ENCODE results near the gene LDLRAD4.

LDLRAD4 gene

DNA sequence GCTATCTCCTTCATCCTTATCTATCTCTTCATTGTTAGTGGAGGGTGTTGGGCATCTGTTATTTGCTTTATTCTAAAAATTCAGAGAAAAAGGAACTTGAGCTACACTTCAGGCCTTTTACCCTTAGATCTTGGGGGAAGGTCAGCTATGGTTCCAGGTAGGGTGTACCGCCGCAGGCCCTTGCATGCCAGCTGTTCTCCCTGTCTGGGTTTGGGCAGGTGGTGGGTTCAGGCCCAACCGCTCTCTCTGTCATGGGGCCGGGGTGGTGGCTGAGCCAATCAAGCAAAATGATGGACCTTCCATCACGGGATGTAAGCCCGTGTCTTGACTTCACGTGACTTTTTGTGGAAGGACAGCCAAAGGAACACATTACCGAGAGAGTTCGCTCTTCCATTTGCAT, 231.1 kb downstream of the LDLRAD4 start:
- no peak for TF ChIP-seq GATA2 (IDR thresholded peaks at IDR 0.05; ENCODE audit: low read depth, low read length)
- TF ChIP-seq GATA3 (IDR thresholded peaks at IDR 0.05; ENCODE audit: low read depth, low read length): no peak

- no peak for TF ChIP-seq GATA3 (IDR thresholded peaks at IDR 0.05; ENCODE audit: low read depth, low read length)
- no peak for TF ChIP-seq GATA2 (IDR thresholded peaks at IDR 0.05; ENCODE audit: low read depth, low read length)
Measured at GRCh38 chr18:13450289-13451212, 232.0 kb downstream of the LDLRAD4 start.

DNA sequence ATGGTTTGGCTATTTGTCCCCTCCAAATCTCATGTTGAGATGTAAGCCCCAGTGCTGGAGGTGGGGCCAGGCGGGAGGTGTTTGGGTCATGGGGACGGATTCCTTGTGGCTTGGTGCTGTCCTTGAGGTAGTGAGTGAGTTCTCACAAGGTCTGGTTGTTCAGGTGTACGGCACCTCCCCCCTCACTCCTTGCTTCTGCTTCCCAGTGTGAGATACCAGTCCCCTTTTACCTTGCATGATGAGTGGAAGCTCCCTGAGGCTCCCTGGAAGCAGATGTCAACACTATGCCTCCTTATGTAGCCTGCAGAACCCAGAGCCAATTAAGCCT, 232.6 kb downstream of the LDLRAD4 start:
- TF ChIP-seq GATA3 (IDR thresholded peaks at IDR 0.05; ENCODE audit: low read depth, low read length) (no peak), GATA2 (IDR thresholded peaks at IDR 0.05; ENCODE audit: low read depth, low read length) (no peak)

DNA sequence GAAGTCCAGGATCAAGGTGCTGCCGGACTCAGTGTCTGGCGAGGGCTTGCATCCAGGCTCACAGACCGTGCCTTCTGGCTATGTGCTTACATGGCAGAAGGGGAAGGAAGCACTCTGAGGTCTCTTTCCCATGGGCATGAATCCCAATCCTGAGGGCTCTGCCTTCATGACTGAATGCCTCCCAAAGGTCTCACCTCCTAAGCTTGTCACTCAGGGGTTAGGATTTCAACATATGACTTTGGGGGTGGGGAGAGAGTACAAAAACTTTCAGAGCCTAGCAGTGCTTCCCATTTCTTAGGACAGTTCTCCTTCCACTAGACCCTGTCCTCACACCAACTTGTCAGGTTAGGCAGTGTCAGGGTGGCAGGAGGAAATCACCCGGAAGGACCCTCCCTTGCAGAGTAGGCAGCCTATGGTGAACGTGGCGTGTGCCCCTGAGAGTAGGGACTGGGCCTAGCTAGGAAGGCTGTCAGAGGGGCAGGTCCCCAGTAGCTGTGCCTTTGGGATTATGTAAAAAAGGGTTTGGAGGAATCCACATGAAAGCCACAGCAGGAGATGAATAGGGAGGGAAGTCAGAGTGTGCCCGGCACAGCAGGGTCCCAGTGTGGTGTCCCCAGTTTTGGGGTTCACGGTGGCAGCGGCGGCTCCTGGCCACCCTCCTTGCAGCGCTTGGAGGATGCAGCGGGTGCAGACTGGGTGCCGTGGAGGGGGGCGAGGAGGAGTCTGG, 233.3 kb downstream of the LDLRAD4 start:
- TF ChIP-seq GATA2 (IDR thresholded peaks at IDR 0.05; ENCODE audit: low read depth, low read length) (no peak), GATA3 (IDR thresholded peaks at IDR 0.05; ENCODE audit: low read depth, low read length) (no peak)

DNA sequence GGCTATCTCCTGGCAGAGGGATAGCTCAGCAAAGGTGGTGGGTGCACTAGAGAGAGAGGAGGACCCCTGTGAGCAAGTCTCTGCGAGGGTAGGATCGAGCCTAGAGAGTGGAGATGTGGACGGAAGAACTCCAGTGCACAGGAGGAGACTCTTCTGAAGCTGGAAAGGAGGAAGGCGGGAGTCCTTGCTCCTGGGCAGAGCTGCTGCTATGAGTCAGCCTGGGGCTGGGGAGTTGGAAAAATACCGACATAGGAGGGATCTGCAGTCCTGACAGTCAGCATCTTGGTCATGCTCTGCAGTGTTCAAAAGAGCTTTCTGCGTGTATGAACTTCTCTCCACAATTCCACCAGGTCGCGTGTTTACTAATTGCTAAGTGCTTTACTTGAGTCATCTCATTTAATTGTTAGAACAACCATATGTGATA, 233.8 kb downstream of the LDLRAD4 start:
- no peak for TF ChIP-seq GATA2 (IDR thresholded peaks at IDR 0.05; ENCODE audit: low read depth, low read length)
- no peak for TF ChIP-seq GATA3 (IDR thresholded peaks at IDR 0.05; ENCODE audit: low read depth, low read length)

- TF ChIP-seq GATA3 (IDR thresholded peaks at IDR 0.05; ENCODE audit: low read depth, low read length) (no peak), GATA2 (IDR thresholded peaks at IDR 0.05; ENCODE audit: low read depth, low read length) (no peak)
Measured at GRCh38 chr18:13452871-13453680, 234.5 kb downstream of the LDLRAD4 start.

- TF ChIP-seq GATA3 (IDR thresholded peaks at IDR 0.05; ENCODE audit: low read depth, low read length) (no peak), GATA2 (IDR thresholded peaks at IDR 0.05; ENCODE audit: low read depth, low read length) (no peak)
Measured at GRCh38 chr18:13453714-13454113, 235.2 kb downstream of the LDLRAD4 start.

- no peak for TF ChIP-seq GATA3 (IDR thresholded peaks at IDR 0.05; ENCODE audit: low read depth, low read length)
- TF ChIP-seq GATA2 (IDR thresholded peaks at IDR 0.05; ENCODE audit: low read depth, low read length): no peak
Measured at GRCh38 chr18:13454363-13455150, 236.0 kb downstream of the LDLRAD4 start.

- TF ChIP-seq GATA2 (IDR thresholded peaks at IDR 0.05; ENCODE audit: low read depth, low read length) (no peak), GATA3 (IDR thresholded peaks at IDR 0.05; ENCODE audit: low read depth, low read length) (no peak)
Measured at GRCh38 chr18:13455471-13455870, 236.9 kb downstream of the LDLRAD4 start.

- TF ChIP-seq GATA3 (IDR thresholded peaks at IDR 0.05; ENCODE audit: low read depth, low read length): no peak
- no peak for TF ChIP-seq GATA2 (IDR thresholded peaks at IDR 0.05; ENCODE audit: low read depth, low read length)
Measured at GRCh38 chr18:13455960-13456481, 237.5 kb downstream of the LDLRAD4 start.

DNA sequence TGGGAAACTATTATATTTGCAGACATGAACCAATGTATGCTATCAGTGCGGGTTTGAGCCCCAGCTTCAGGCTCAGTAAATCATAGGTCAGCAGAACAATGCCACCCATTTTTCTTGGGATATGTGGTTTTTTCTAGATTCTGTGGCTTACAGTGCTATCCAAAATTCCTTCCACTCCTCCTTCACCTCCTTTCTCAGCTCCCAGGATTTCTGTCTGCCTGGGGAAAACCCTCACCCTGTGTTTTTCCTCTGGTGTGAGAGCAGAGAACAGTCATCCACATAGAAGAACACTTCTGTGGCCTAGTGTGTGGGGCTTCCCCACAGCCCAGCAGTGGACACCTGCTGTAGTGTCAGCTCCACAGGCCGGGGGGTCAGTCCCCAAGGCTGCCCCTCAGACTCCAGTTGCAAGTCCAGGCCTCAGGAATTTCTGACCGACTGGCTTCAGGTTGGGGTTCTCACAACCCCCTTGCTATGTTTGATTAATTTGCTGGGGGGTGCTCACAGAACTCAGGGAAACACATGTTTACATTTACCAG, 238.2 kb downstream of the LDLRAD4 start:
- TF ChIP-seq GATA3 (IDR thresholded peaks at IDR 0.05; ENCODE audit: low read depth, low read length) (no peak), GATA2 (IDR thresholded peaks at IDR 0.05; ENCODE audit: low read depth, low read length) (no peak)

GRCh38 chr18:13457327-13457726, 238.8 kb downstream of the LDLRAD4 start:
- TF ChIP-seq GATA3 (IDR thresholded peaks at IDR 0.05; ENCODE audit: low read depth, low read length) (no peak), GATA2 (IDR thresholded peaks at IDR 0.05; ENCODE audit: low read depth, low read length) (no peak)

DNA sequence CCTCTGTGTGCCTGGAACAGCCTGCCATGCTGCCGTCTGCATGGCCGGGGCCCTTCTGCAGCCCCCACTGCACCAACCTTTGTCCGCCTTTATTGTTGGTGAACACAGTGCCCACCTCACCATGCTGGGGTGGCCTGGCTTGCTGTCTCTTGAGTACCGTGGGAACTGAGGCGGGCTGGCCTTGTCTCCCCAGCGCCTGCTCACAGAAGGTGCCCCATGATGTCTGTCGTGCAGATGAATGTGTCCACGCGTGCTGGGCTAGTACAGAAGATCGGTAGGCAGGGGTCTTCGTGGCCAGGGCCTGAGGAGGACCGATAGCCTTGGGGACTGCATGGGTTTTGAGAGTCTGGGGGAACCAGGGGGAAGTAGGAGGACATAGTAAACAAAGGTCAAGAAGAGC, 242.4 kb downstream of the LDLRAD4 start:
- TF ChIP-seq GATA2 (IDR thresholded peaks at IDR 0.05; ENCODE audit: low read depth, low read length) (no peak), GATA3 (IDR thresholded peaks at IDR 0.05; ENCODE audit: low read depth, low read length) (no peak)
